Measurements from ENCODE around the gene CCL27. TPM values are rescaled to one million over a fixed set of nuclear protein-coding genes. Genes with fewer than 3 reads are reported as not detected.

The CCL27 gene
- total and polyA plus RNA-seq, 2 of the 8 experiments (the other 6 are each of a cell fraction or from before 2014, with no cell fraction given), result 0.42 TPM; not detected in 1

GRCh38 chr9:34638138-34638445, 24.4 kb downstream of the CCL27 start:
- peak overlapping the region; percentile 84 to 91 for H3K4me2 ChIP-seq (ENCODE audit: insufficient read depth in 1 of 2, low read depth in 2 of 2, low read length in 2 of 2)
- H4K8ac ChIP-seq (ENCODE audit: extremely low read depth, insufficient read depth, low read length), result no peak overlapping the region; the same call in 1 of the 2 replicates
- no peak for TF ChIP-seq SP2 (IDR thresholded peaks at IDR 0.05; ENCODE audit: low read length)
- TF ChIP-seq CHD2 (IDR thresholded peaks at IDR 0.05; ENCODE audit: low read length), result no peak
- no peak for TF ChIP-seq TBP (IDR thresholded peaks at IDR 0.05; ENCODE audit: low read depth, low read length)
- no peak for TF ChIP-seq CREB1 (IDR thresholded peaks at IDR 0.05)
- 0 out of 2 replicates have a peak, but pooled peaks have one; percentile 56 for TF ChIP-seq TAF1 (IDR thresholded peaks at IDR 0.05; ENCODE audit: low read depth, low read length)
- TF ChIP-seq TCF12 (IDR thresholded peaks at IDR 0.05; ENCODE audit: low read depth, low read length), result 0 out of 2 replicates have a peak, but pooled peaks have one; percentile 1
- no peak for TF ChIP-seq SRF (IDR thresholded peaks at IDR 0.05; ENCODE audit: low read depth, low read length)
- TF ChIP-seq USF2 (IDR thresholded peaks at IDR 0.05; ENCODE audit: low read length), result no peak
- TF ChIP-seq TEAD4 (IDR thresholded peaks at IDR 0.05; ENCODE audit: low read depth, low read length), result 0 out of 2 replicates have a peak, but pooled peaks have one; percentile 14
- TF ChIP-seq JUN (IDR thresholded peaks at IDR 0.05; ENCODE audit: low read depth, low read length), result no peak
- ChIA-PET CTCF (ENCODE audit: partially characterized antibody) (interaction anchor here (0.9 to 18.5 kb wide), 15 partner anchors 8 to 201 kb away, joined by 3 to 401 read pairs (median 6); partner anchors contain the start of genes ARID3C, CCL21, CCL27 and DCTN3), POLR2A (ENCODE audit: partially characterized antibody) (interaction anchor here (0.6 to 11.3 kb wide), 10 partner anchors 8 to 59 kb away, joined by 3 to 127 read pairs (median 4); partner anchors contain the start of genes GALT, IL11RA and RPP25L)
- no peak overlapping the region for H4K5ac ChIP-seq (ENCODE audit: insufficient read length, low read depth, low read length)
- H2BK15ac ChIP-seq (ENCODE audit: low read length), result peak overlapping the region; percentile 14; the same call in 1 of the 2 replicates
- WGBS, 2 experiments (ENCODE audit: extremely low coverage in 1 of 2, insufficient coverage in 1 of 2, insufficient read length in 1 of 2, insufficient replicate concordance in 2 of 2, low coverage in 1 of 2, low lambda C conversion rate in 2 of 2, missing lambda C conversion rate in 1 of 2), result 25% methylated on average over 7 of the region's 7 CpGs; no CpG with 5 or more reads in 1 of the 2 experiments
- no peak overlapping the region for H2BK120ac ChIP-seq (replicated peaks; ENCODE audit: low read depth, low read length)
- H3K79me1 ChIP-seq (ENCODE audit: low read depth, low read length), result peaks cover 10% of the 10 kb centered on the region
- H3K9me3 ChIP-seq (ENCODE audit: insufficient read depth in 2 of 2, low read depth in 1 of 2, low read length in 1 of 2), result no peaks in the 10 kb centered on the region
- H3K23ac ChIP-seq (ENCODE audit: insufficient read length), result no peak overlapping the region
- H3K27me3 ChIP-seq (replicated peaks in 1 of 4; ENCODE audit: control insufficient read depth in 3 of 4, extremely low read depth in 1 of 4, insufficient read depth in 3 of 4, low read length in 3 of 4), result peaks cover 0 to 6% (median 3%) of the 10 kb centered on the region in 4 experiments; a peak in 2 of 7 replicates
- H3K56ac ChIP-seq (replicated peaks; ENCODE audit: insufficient read length, low read depth, low read length), result no peak overlapping the region
- FAIRE-seq, result no peak
- H3K36me3 ChIP-seq (ENCODE audit: control insufficient read depth in 2 of 4, insufficient read depth in 4 of 4, low read length in 3 of 4), result peaks cover 0 to 6% (median 2%) of the 10 kb centered on the region in 4 experiments; a peak in 3 of 8 replicates
- H2BK5ac ChIP-seq (ENCODE audit: low read depth, low read length), result peak overlapping the region; percentile 56; the same call in 1 of the 2 replicates
- no peak overlapping the region for H2AK5ac ChIP-seq (ENCODE audit: low read depth, low read length)
- peaks cover 2 to 11% (median 8%) of the 10 kb centered on the region in 4 experiments; a peak in 4 of 7 replicates for H3K4me1 ChIP-seq (replicated peaks in 1 of 4; ENCODE audit: control insufficient read depth in 3 of 4, insufficient read depth in 4 of 4, low read length in 3 of 4)
- H3K23me2 ChIP-seq (ENCODE audit: low read depth, low read length), result peaks cover 9% of the 10 kb centered on the region
- no peak overlapping the region for H3K14ac ChIP-seq (ENCODE audit: insufficient read length)
- peak overlapping the region in 1 of 4 experiments; percentile 42; a peak in 1 of 7 replicates for H3K9ac ChIP-seq (replicated peaks in 1 of 4; ENCODE audit: extremely low read depth in 1 of 4, low read depth in 3 of 4, low read length in 3 of 4)
- DNase-seq (ENCODE audit: low read depth in 1 of 2, low spot score in 2 of 2), result peak in 1 of 2 experiments; percentile 33
- peaks cover 0 to 11% of the 10 kb centered on the region in 2 experiments; a peak in 2 of 4 replicates for H3K79me2 ChIP-seq (ENCODE audit: control insufficient read depth in 1 of 2, insufficient read depth in 2 of 2, low read length in 2 of 2)
- no peak overlapping the region; the same call in 1 of the 2 replicates for H3K27ac ChIP-seq (ENCODE audit: low read depth, low read length)
- H4K91ac ChIP-seq (replicated peaks; ENCODE audit: insufficient read length, low read length), result peak overlapping the region; percentile 42
- peak overlapping the region; percentile 19 to 78 (median 52); a peak in 7 of 8 replicates for H3K4me3 ChIP-seq (ENCODE audit: extremely low read depth in 1 of 4, insufficient read depth in 2 of 4, low read depth in 3 of 4, low read length in 4 of 4)
- no peak overlapping the region for H2BK20ac ChIP-seq (ENCODE audit: low read length)
- H3K4ac ChIP-seq (replicated peaks; ENCODE audit: insufficient read length, low read depth, low read length), result no peak overlapping the region
- H4K20me1 ChIP-seq (replicated peaks in 1 of 2; ENCODE audit: control insufficient read depth in 1 of 2, insufficient read depth in 2 of 2, low read length in 2 of 2), result peaks cover 0 to 11% of the 10 kb centered on the region in 2 experiments
- H2AFZ ChIP-seq (ENCODE audit: low read length), result no peak overlapping the region; the same call in 1 of the 2 replicates
- peak overlapping the region; percentile 89; the same call in 1 of the 2 replicates for H3K18ac ChIP-seq (ENCODE audit: extremely low read depth, low read length)
- peak overlapping the region; percentile 68; the same call in 1 of the 2 replicates for H2BK12ac ChIP-seq (ENCODE audit: low read depth, low read length)

Measured in H1 (cell line).